ENCODE data around the gene EPHA8.

GRCh38 chr1:22600071-22600816 lies 37.0 kb downstream of the EPHA8 start:
- TF ChIP-seq CTCF (IDR thresholded peaks at IDR 0.05) (no peak), CBFB (CRISPR knock-in tag; IDR thresholded peaks at IDR 0.05; ENCODE audit: low read depth) (no peak), RELA (CRISPR knock-in tag; IDR thresholded peaks at IDR 0.05; ENCODE audit: borderline replicate concordance) (no peak), HMGXB4 (CRISPR knock-in tag; IDR thresholded peaks at IDR 0.05) (no peak)
- TF ChIP-seq, protein P1, sequence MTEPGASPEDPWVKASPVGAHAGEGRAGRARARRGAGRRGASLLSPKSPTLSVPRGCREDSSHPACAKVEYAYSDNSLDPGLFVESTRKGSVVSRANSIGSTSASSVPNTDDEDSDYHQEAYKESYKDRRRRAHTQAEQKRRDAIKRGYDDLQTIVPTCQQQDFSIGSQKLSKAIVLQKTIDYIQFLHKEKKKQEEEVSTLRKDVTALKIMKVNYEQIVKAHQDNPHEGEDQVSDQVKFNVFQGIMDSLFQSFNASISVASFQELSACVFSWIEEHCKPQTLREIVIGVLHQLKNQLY (CRISPR knock-in tag; IDR thresholded peaks at IDR 0.05) = no peak
